Liver (tissue), 10 donors: ENCODE measurements around the gene TMEM245. TPM values are rescaled to one million over a fixed set of nuclear protein-coding genes. Genes with fewer than 3 reads are reported as not detected.
"Not testable (repeated sequence)": the region's sequence is repeated elsewhere in the genome, so short reads cannot be mapped to it uniquely, and the experiment has no call there.

Experiments used
- DNase-seq: peaks from one replicate; pipeline ENCODE4 v3.0.0-alpha.2; 2017; ENCODE audit warnings: low spot score
- H3K27ac ChIP-seq, 2 donors: one replicate each; pipeline ENCODE4 v1.7.0; 2013; ENCODE audit warnings: inconsistent platforms in 2 of 2, low read length in 2 of 2, control low read depth in 1 of 2, low read depth in 1 of 2, mild to moderate bottlenecking in 1 of 2
- H3K27me3 ChIP-seq, 4 donors: one replicate each; pipeline versions ENCODE4 v1.6.1 to v1.7.0; 2013; ENCODE audit warnings: low read length in 3 of 4, inconsistent platforms in 1 of 4, mild to moderate bottlenecking in 1 of 4, moderate library complexity in 1 of 4; ENCODE audit not compliant: control insufficient read depth in 4 of 4, insufficient read depth in 4 of 4
- H3K36me3 ChIP-seq, 4 donors: one replicate each; pipeline versions ENCODE4 v1.6.1 to v1.7.0; 2013; ENCODE audit warnings: low read length in 3 of 4, mild to moderate bottlenecking in 3 of 4, low read depth in 1 of 4, moderate library complexity in 1 of 4; ENCODE audit not compliant: control insufficient read depth in 4 of 4, insufficient read depth in 3 of 4
- H3K4me1 ChIP-seq, 4 donors: one replicate each; pipeline versions ENCODE4 v1.6.1 to v1.7.0; 2013; ENCODE audit warnings: low read length in 3 of 4, mild to moderate bottlenecking in 3 of 4, moderate library complexity in 1 of 4; ENCODE audit not compliant: control insufficient read depth in 4 of 4, insufficient read depth in 4 of 4
- H3K4me3 ChIP-seq, 3 donors: one replicate each; pipeline versions ENCODE4 v1.6.1 to v1.7.0; 2013; ENCODE audit warnings: low read length in 3 of 3, control low read depth in 1 of 3, low read depth in 1 of 3, mild to moderate bottlenecking in 1 of 3
- H3K9ac ChIP-seq, 2 donors: one replicate each; pipeline ENCODE4 v1.7.0; 2013; ENCODE audit warnings: low read length in 2 of 2, mild to moderate bottlenecking in 2 of 2, moderate library complexity in 2 of 2, control low read depth in 1 of 2, low read depth in 1 of 2
- H3K9me3 ChIP-seq, 4 donors: one replicate each; pipeline versions ENCODE4 v1.6.1 to v1.7.0; 2013; ENCODE audit warnings: low read length in 3 of 4; ENCODE audit not compliant: control insufficient read depth in 4 of 4
- ATF3 ChIP-seq: IDR thresholded peaks from 2 replicates; pipeline ENCODE4 v1.6.1; 2016; ENCODE audit warnings: antibody characterized with exemption
- FOXA2 ChIP-seq: IDR thresholded peaks from 2 replicates; pipeline ENCODE4 v1.6.1; 2016; ENCODE audit warnings: antibody characterized with exemption
- HNF4G ChIP-seq: IDR thresholded peaks from 2 replicates; pipeline ENCODE4 v1.6.1; 2016; ENCODE audit warnings: antibody characterized with exemption
- NR2F2 ChIP-seq: IDR thresholded peaks from 2 replicates; pipeline ENCODE4 v1.6.1; 2016; ENCODE audit warnings: antibody characterized with exemption
- RAD21 ChIP-seq, 2 donors: IDR thresholded peaks; 2 replicates each; pipeline ENCODE4 v1.6.1; 2016; ENCODE audit warnings: antibody characterized with exemption in 2 of 2, mild to moderate bottlenecking in 2 of 2
- REST ChIP-seq: IDR thresholded peaks from 2 replicates; pipeline ENCODE4 v1.6.1; 2016; ENCODE audit warnings: antibody characterized with exemption, mild to moderate bottlenecking
- RXRA ChIP-seq, 2 donors: IDR thresholded peaks; 2 replicates each; pipeline ENCODE4 v1.6.1; 2017 to 2018; ENCODE audit warnings: antibody characterized with exemption in 2 of 2, mild to moderate bottlenecking in 1 of 2
- WGBS: extraction: QIAGEN DNeasy Blood & Tissue Kit; methylation state at CpG from one replicate; pipeline ENCODE4 v1.1.7; 2013; 5-methylcytosine and 5-hydroxymethylcytosine counted together
- polyA plus RNA-seq, 2 donors: library from polyadenylated mRNA; stranded (reverse) in 1 of 2; unstranded in 1 of 2; fragments of 200-250 nt in 1 of 2; fragments of >200 nt in 1 of 2; fragmentation: Nextera tagmentation in 1 of 2; extraction: Ambion mirVana in 1 of 2; gene quantifications; one replicate each; pipeline versions ENCODE4 v1.2.1 to v1.2.3, GENCODE V29; 2013 to 2015
- small RNA-seq: library from RNA; depleted of rRNA; stranded (forward); fragments of <200 nt; gene quantifications from one replicate; pipeline ENCODE3, GENCODE V24; 2014
- total RNA-seq, 2 donors: library from RNA; depleted of rRNA; stranded (reverse); fragments of >200 nt; gene quantifications; one replicate each; pipeline ENCODE4 v1.2.3, GENCODE V29; 2014
- TF ChIP-seq, protein P1 (sequence below): fragments of 150-350 bp; IDR thresholded peaks from 2 replicates; pipeline ENCODE4 v1.5.1; 2017; ENCODE audit warnings: improper control_type of control experiment, low read depth, low read length; ENCODE audit not compliant: missing input control
- donor health status: healthy.
- donor health status: healthy.
- donor health status: healthy.
- donor health status: healthy.
- donor health status: healthy.

The TMEM245 gene
- total and polyA plus RNA-seq, 4 donors, result 13.7 to 75.3 (median 31.2) TPM

GRCh38 chr9:108972186-108972585, 147.6 kb downstream of the TMEM245 start:
- WGBS, result 84% methylated on average over 3 of the region's 3 CpGs
- TF ChIP-seq NR2F2, result no peak
- TF ChIP-seq ATF3, result no peak
- no peak for TF ChIP-seq FOXA2
- TF ChIP-seq HNF4G, result no peak
- no peak for TF ChIP-seq REST
- TF ChIP-seq RXRA (IDR thresholded peaks at IDR 0.05), result no peak
- Histone ChIP-seq H3K27me3 (no peaks in the 10 kb centered on the region), H3K9me3 (no peaks in the 10 kb centered on the region), H3K36me3 (peaks cover 0 to 6% (median under 1%) of the 10 kb centered on the region in 4 donors), H3K4me3 (no peak overlapping the region), H3K4me1 (no peaks in the 10 kb centered on the region), H3K9ac (no peak overlapping the region), H3K27ac (no peak overlapping the region)
- DNase-seq, result no peak

- not testable (repeated sequence) for H3K36me3 ChIP-seq, H3K27ac ChIP-seq, H3K4me3 ChIP-seq, H3K9ac ChIP-seq, H3K9me3 ChIP-seq, H3K27me3 ChIP-seq, DNase-seq, H3K4me1 ChIP-seq
- WGBS, result 98% methylated on average over 2 of the region's 2 CpGs
Measured at GRCh38 chr9:108971392-108971791, 148.4 kb downstream of the TMEM245 start.

- no peak for TF ChIP-seq REST
- TF ChIP-seq RAD21 (IDR thresholded peaks at IDR 0.05), result peak in 1 of 2 donors; percentile 9
- TF ChIP-seq, protein P1, sequence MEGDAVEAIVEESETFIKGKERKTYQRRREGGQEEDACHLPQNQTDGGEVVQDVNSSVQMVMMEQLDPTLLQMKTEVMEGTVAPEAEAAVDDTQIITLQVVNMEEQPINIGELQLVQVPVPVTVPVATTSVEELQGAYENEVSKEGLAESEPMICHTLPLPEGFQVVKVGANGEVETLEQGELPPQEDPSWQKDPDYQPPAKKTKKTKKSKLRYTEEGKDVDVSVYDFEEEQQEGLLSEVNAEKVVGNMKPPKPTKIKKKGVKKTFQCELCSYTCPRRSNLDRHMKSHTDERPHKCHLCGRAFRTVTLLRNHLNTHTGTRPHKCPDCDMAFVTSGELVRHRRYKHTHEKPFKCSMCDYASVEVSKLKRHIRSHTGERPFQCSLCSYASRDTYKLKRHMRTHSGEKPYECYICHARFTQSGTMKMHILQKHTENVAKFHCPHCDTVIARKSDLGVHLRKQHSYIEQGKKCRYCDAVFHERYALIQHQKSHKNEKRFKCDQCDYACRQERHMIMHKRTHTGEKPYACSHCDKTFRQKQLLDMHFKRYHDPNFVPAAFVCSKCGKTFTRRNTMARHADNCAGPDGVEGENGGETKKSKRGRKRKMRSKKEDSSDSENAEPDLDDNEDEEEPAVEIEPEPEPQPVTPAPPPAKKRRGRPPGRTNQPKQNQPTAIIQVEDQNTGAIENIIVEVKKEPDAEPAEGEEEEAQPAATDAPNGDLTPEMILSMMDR, result no peak
- H3K9ac ChIP-seq, result no peak overlapping the region
- no peaks in the 10 kb centered on the region for H3K9me3 ChIP-seq
- no peaks in the 10 kb centered on the region for H3K27me3 ChIP-seq
- peaks cover 0 to 6% (median 0%) of the 10 kb centered on the region in 4 donors for H3K36me3 ChIP-seq
- no peak overlapping the region for H3K27ac ChIP-seq
- no peak for DNase-seq
- H3K4me3 ChIP-seq, result no peak overlapping the region
- no peaks in the 10 kb centered on the region for H3K4me1 ChIP-seq
Measured at GRCh38 chr9:108967916-108968315, 151.8 kb downstream of the TMEM245 start.

Small RNA genes within 50 kb of the gene (small RNA-seq; reads per million reads assigned to genes)
- 3.6 reads per million, percentile 91 among the genes with 10 or more reads in this experiment for gene MIR32
- not detected for gene RF00019

Other genes with a start within 250 kb of the TMEM245 start
- gene ELP1, start 185.8 kb downstream of the TMEM245 start, total RNA-seq, result 10 to 100 TPM; 22.3 to 27.7 TPM
- 10 to 100 TPM in 1 of 2 donors, 1 to 10 TPM in 1; 9.3 to 10.4 TPM for gene ELP1, start 185.8 kb downstream of the TMEM245 start, polyA plus RNA-seq
- gene ABITRAM, start 185.5 kb downstream of the TMEM245 start, total RNA-seq, result 1 to 10 TPM; 3.5 to 5.2 TPM
- 1 to 10 TPM; 5.9 to 8.2 TPM for gene ABITRAM, start 185.5 kb downstream of the TMEM245 start, polyA plus RNA-seq
- gene CTNNAL1, start 106.4 kb downstream of the TMEM245 start, total RNA-seq, result 10 to 100 TPM; 10.5 to 31.5 TPM
- 10 to 100 TPM; 14.4 to 22.8 TPM for gene CTNNAL1, start 106.4 kb downstream of the TMEM245 start, polyA plus RNA-seq
- under 1 TPM; 0.08 to 0.51 TPM for gene FRRS1L, start 47.3 kb upstream of the TMEM245 start, total RNA-seq
- not detected for gene FRRS1L, start 47.3 kb upstream of the TMEM245 start, polyA plus RNA-seq
- 10 to 100 TPM in 1 of 2 donors, 1 to 10 TPM in 1; 9.9 to 42.6 TPM for gene EPB41L4B, start 201.1 kb upstream of the TMEM245 start, total RNA-seq
- gene EPB41L4B, start 201.1 kb upstream of the TMEM245 start, polyA plus RNA-seq, result 10 to 100 TPM; 16.4 to 31.3 TPM